NOMO-1 treated with dmso at 0.1 percent for 144 hours (cell line): ENCODE measurements around the gene IL17B.
"Not testable (repeated sequence)": the region's sequence is repeated elsewhere in the genome, so short reads cannot be mapped to it uniquely, and the experiment has no call there.

Experiments used
- DNase-seq: peaks from one replicate; lab custom pipeline; 2025; ENCODE audit not compliant: unreplicated experiment; lab: John Stamatoyannopoulos, UW

Gene IL17B

DNA sequence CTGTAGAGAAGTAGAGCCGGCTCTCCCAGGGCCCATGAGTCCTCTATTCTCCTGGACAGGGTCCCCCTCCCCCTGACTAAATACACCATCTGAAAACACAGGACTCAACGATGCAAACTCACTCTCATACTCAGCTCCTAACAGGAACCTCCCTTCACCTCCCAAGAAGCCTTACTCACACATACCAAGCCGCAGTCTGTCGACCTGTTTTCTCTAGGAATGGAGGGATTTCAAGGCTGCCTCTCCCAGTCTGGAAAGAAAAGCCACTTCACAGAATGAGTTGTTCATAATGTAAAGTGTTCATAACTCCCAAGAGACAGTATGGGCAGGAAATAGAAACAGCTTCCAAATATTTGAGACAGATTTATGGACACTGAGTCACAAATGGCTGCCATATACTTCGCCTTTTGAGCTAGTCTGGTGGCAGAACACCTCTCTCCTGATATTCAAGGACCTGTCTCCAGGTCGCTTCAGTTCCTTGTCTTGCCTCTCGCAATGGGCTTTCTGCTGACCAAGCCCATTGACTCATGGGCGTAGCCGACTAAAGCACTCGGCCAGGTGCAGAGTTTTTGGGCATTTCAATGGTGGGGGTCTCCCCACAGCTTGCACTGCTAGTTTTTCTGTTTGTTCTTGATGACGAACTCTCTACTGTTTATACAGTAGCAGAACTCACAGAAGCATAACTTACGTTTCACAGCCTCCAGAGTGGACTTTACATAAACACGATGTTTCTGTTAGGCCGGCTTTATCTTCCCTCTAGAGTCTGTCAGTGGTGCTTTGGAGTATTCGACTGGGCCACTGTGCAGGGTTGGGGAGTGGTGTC is 25.0 kb upstream of the IL17B start:
- DNase-seq: no peak

GRCh38 chr5:149402291-149402690 is 23.2 kb upstream of the IL17B start:
- no peak for DNase-seq

- DNase-seq: no peak
These were observed 22.0 kb upstream of the IL17B start for GRCh38 chr5:149401051-149401450.

DNA sequence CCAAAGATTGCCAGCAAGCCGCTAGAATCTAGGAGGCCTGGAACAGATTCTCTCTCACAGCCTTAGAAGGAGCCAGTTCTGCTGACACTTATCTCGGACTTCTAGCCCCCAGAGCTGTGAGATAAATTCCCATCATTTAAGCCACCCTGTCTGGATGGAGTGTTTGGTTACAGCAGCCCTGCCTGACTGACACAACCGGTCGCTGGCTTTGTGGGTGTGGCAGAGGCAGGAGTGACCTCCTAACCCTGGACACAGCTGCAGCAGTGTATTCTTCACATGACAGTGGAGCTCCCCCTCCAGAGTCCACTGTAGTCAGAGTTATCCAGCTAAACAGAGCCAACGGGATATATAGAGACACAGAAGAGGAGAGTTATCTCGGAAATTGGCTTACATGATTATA is 21.2 kb upstream of the IL17B start:
- DNase-seq: no peak

DNA sequence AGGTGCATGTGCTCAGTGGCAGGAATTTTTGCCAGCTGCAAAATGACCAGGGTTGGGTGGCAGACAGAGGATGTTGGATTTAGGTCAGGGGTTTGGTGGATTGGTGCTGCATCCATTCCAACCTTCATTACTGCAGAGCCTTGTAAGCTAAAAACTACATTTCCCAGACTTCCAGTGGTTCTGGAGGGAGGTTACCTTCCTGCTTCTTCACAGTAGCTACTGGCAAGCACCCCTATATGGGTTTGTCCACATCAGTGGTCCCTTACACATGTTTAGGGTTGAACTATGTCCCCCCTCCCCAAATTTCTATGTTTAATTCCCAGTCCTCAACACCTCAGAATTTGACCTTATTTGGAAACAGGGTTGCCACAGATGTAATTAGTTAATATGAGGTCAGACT is 20.7 kb upstream of the IL17B start:
- DNase-seq: no peak

DNA sequence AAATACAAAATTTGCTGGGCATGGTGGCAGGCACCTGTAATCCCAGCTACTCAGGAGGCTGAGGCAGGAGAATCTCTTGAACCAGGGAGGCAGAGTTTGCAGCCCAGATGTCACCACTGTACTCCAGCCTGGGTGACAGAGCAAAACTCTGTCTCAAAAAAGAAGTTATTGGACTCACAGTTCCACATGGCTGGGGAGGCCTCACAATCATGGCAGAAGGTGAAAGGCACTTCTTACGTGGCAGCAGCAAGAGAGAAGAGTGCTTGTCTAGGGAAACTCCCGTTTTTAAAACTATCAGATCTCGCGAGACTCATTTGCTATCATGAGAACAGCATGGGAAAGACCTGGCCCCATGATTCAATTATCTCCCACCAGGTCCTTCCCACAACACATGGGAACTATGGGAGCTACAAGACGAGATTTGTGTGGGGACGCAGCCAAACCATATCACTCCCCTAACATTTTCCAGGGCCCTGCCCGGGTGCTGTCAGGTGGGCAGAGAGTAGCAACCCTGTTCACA is 19.7 kb upstream of the IL17B start:
- not testable (repeated sequence) for DNase-seq

DNA sequence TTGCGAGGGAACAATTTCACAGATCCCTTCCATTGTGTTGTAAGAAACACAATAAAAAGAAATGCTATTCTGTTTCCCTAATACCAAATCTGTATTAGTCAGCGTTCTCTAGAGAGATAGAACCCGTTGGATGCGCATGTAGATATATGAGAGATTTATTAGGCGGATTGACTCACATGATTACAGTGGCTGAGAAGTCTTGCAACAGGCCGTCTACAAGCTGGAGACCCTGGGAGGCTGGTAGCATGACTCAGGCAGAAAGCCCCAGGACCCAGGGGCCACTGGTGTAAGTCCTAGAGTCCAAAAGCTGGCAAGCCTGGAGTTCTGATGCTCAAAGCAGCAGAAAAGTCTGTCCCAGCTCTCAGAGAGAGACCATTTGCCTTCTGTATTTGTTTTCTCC is 18.4 kb upstream of the IL17B start:
- no peak for DNase-seq

DNA sequence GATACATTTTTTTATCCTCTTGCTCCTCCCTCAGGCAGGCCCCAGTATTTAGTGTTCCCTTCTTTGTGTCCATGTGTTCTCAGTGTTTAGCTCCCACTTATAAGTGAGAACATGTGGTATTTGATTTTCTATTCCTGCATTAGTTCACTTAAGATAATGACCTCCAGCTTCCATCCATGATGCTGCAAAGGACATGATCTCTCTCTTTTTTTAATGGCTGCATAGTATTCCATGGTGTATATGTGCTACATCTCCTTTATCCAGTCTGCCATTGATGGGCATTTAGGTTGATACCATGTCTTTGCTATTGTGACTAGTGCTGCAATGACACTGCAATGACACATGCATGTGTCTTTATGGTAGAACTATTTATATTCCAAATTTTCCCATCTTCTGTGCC is 15.9 kb upstream of the IL17B start:
- not testable (repeated sequence) for DNase-seq

- DNase-seq: no peak
These were observed 13.6 kb upstream of the IL17B start for GRCh38 chr5:149392718-149393117.

DNA sequence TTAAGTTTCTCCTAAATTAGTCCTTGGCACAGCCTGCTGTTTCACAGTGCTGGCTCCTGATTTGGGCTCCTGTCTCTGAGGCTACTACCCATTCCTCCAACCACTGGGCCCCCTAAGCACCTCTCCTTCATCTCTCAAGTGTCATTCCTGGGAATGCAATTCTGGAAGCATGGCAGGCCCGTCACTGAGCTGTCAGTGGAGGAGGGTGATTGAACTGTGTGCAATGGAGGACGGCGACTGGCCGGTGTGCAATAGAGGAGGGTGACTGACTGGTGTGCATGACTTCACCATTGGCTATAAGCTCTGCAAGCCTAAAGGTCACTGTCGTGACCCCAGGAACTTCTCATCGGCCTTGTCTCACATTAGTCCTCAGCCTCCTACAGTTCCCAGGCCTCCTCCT is 12.4 kb upstream of the IL17B start:
- no peak for DNase-seq

DNA sequence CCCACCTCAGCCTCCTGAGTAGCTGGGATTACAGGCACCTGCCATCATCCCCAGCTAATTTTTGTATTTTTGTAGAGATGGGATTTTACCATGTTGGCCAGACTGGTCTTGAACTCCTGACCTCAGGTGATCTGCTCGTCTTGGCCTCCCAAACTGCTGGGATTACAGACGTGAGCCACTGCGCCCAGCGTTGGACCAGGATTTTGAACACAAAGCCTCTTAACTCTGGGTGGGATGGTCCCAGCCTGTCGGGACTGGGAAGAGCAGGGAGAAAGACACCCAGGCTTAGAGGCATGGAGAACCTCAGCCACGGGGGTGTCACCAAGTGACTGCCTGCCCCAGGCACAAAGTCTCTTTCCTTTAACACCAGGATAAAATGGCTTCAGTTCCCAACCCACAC is 12.0 kb upstream of the IL17B start:
- DNase-seq: not testable (repeated sequence)

DNA sequence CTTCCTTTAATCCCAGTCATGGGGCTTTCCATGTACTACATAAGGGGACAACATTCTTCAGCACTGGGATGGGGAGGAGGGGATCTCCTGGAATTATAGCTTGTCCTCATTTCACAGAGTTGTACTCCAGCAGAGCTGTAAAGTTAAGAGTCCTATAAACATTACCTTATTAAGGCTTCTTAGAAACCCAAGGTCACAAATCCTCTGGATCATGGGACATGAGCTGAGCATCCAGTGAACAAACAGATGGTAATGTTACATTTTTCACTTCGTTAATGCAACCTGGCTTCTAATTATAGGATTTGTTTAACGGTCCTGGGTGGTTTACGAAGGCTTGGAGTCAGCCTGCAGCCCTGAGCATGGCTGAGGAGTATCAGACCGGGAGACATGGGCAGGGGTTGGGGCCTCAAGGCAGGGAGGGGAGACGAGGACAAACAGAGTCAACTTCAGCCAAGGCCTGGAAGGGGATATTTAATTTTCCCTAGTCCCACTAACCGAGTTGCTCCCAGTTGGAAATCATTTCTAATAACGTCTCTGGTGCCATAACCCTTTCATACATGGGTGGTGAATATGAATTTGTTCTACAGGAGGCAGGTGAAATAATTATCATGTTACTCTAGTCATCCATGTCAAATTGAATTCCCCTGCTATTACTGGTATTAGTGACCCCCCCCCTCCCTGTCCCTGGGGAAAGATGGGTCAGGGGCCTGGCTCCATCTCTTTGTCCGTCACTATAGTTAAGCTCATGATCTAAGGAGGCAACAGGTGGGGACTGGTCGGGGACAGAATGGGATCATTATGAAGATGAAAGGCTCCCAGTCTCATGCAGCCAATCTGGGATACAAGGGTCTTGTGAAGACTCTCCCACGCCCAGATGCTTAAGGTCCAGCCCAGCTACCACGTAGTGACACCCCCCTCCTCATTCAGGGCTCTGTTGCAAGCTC is 10.7 kb upstream of the IL17B start:
- no peak for DNase-seq

- DNase-seq: no peak
These were observed 9.6 kb upstream of the IL17B start for GRCh38 chr5:149388498-149389190.

- no peak for DNase-seq
These were observed 8.9 kb upstream of the IL17B start for GRCh38 chr5:149387982-149388381.

- DNase-seq: no peak
These were observed 8.1 kb upstream of the IL17B start for GRCh38 chr5:149387081-149387631.

DNA sequence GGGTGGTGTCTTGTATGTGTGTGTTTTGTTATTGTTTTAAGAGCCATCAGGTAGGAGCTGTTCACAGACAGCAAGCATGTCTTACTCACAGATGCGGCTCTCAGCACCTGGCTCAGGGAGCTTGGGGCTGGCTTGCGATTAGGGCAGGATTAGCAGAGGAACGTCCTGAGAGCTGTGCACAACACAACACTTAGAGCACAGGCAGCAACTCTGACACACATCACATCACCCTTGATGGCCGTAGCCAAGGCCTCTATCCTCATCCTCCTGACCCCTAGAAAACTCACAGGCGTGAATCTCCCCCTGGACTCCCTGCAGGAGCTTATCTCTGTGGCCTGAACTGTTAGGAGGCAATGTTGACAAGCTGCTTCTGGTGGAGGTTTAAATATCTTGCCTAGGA is 7.1 kb upstream of the IL17B start:
- DNase-seq: no peak

GRCh38 chr5:149383399-149383798 is 4.3 kb upstream of the IL17B start:
- DNase-seq: no peak

DNA sequence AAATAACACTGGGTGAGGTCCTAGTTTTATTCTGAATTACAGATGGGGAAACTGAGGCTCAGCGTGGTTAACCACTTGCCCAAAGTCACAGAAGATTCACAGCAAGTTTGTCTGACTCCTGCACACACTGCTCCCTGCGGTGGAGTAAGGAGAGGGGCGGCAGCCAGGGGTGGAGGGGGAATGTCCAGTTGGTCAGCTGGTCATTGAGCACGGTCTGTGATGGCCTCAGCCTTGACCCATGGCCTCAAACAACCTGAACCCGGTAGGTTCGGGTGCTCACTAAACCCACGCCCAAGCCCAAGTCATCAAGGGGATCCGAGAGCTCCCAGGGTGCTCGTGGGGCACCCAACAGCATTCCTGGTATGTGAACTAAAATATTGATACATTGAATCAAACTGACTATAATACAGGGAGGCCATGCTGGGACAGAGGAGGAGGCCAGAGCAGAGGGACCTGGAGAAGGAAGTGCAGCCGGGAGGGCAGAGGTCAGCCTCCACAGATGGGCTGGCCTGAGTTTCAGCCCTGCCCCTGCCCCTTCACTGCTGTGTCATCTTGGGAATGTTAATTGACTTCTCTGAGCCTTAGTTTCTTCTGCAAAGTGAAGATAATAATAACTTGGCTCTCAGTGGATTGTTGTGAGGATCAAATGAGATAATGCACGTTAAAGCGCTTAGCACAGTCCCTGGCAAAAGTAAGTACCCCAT is 3.6 kb upstream of the IL17B start:
- DNase-seq: no peak

GRCh38 chr5:149381986-149382338 is 2.9 kb upstream of the IL17B start:
- peak; percentile 68 for DNase-seq

GRCh38 chr5:149381261-149381985 is 2.3 kb upstream of the IL17B start:
- no peak for DNase-seq
